A673 (cell line): ENCODE measurements around the gene PIMREG.

ENCODE experiments used
- CTCF ChIP-seq: fragments of 300-800, 200-600 bp; sonication (generic); conservative IDR thresholded peaks from 2 replicates; pipeline ENCODE4 v1.5.1; 2017; ENCODE audit warnings: low read depth, mild to moderate bottlenecking, antibody characterized with exemption, low read length, moderate library complexity, mixed read lengths
- EZH2 ChIP-seq: fragments of 200-600 bp; sonication (generic); IDR thresholded peaks from 2 replicates; pipeline ENCODE4 v1.6.1; 2017; ENCODE audit warnings: borderline replicate concordance, low read depth, mild to moderate bottlenecking, mixed read lengths, antibody characterized with exemption, low read length; ENCODE audit not compliant: poor library complexity, severe bottlenecking

- TF ChIP-seq CTCF: no peak
- TF ChIP-seq EZH2: no peak
Measured at GRCh38 chr17:6492892-6493674, 48.8 kb downstream of the PIMREG start.
